ENCODE measurements around the gene PLCB4.

- TF ChIP-seq CTCF (conservative IDR thresholded peaks at IDR 0.05 in 1 of 2, IDR thresholded peaks at IDR 0.05 in 1 of 2; ENCODE audit: extremely low read depth in 1 of 2, insufficient read depth in 1 of 2, low read depth in 1 of 2, low read length in 2 of 2) (no peak), EZH2 (IDR thresholded peaks at IDR 0.05; ENCODE audit: borderline replicate concordance, low read length) (no peak)
Measured at GRCh38 chr20:9244811-9245210, 175.9 kb downstream of the PLCB4 start.
